Measurements from ENCODE around the gene ILKAP. TPM values are rescaled to one million over a fixed set of nuclear protein-coding genes. Genes with fewer than 3 reads are reported as not detected.

ILKAP gene
- total and polyA plus RNA-seq, 7 donors, result 31.8 to 66.6 (median 43.8) TPM

DNA sequence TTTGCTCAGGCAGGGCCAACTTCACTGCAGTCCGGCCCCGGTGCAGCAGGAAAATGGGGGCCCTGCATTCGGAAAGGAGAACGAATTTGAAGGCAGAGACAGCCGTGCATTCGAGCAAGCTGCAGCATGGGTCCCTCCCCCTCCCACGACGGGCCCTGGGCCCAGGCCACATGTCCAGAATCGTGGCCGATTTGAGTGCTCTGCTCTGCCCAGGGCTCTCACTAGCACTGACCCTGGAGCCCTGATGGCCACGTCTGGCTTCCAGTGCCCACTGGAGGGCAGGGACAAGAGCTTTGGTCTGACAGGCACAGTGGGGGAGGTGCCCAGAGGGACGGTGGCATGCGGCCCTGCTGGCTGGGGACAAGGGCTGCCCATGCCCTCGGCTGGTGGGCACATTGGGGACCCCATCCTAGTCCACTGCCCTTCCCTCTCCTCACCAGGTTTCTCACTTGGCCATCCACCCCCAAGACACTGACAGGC lies 79.5 kb downstream of the ILKAP start:
- Histone ChIP-seq H3K9me3 (no peaks in the 10 kb centered on the region), H3K36me3 (ENCODE audit: insufficient read depth in 1 of 2, low read depth in 1 of 2) (no peaks in the 10 kb centered on the region), H3K27me3 (ENCODE audit: insufficient read depth in 3 of 3, low read length in 2 of 3) (no peaks in the 10 kb centered on the region), H3K4me1 (no peaks in the 10 kb centered on the region), H3K27ac (no peak overlapping the region), H3K4me3 (no peak overlapping the region)
- WGBS, 3 donors, result 71 to 73% (median 72%) methylated on average over 14 of the region's 14 CpGs
- intact Hi-C loops (cut with DNase I), result no loop called here
- DNase-seq (peak; percentile 9 to 29), ATAC-seq (no peak)
- TF ChIP-seq CTCF (IDR thresholded peaks at IDR 0.05), result no peak

- DNase-seq (peak in 1 of 2 donors; percentile 41), ATAC-seq (no peak)
- Histone ChIP-seq H3K9me3 (no peaks in the 10 kb centered on the region), H3K27me3 (ENCODE audit: insufficient read depth in 3 of 3, low read length in 2 of 3) (no peaks in the 10 kb centered on the region), H3K4me1 (no peaks in the 10 kb centered on the region), H3K36me3 (ENCODE audit: insufficient read depth in 1 of 2, low read depth in 1 of 2) (no peaks in the 10 kb centered on the region), H3K27ac (no peak overlapping the region), H3K4me3 (no peak overlapping the region)
- no peak for TF ChIP-seq CTCF (IDR thresholded peaks at IDR 0.05)
- intact Hi-C loops (cut with DNase I), result no loop called here
- WGBS, 3 donors, result 82 to 85% (median 82%) methylated on average over 22 of the region's 22 CpGs
Observed at GRCh38 chr2:238123218-238123971, 80.1 kb downstream of the ILKAP start.

- H3K9me3 ChIP-seq, result no peaks in the 10 kb centered on the region
- H3K27me3 ChIP-seq (ENCODE audit: insufficient read depth in 3 of 3, low read length in 2 of 3), result no peaks in the 10 kb centered on the region
- DNase-seq (peak; percentile 8 to 48), ATAC-seq (no peak)
- no peak overlapping the region for H3K4me3 ChIP-seq
- no peaks in the 10 kb centered on the region for H3K36me3 ChIP-seq (ENCODE audit: insufficient read depth in 1 of 2, low read depth in 1 of 2)
- H3K4me1 ChIP-seq, result no peaks in the 10 kb centered on the region
- no peak for TF ChIP-seq CTCF (IDR thresholded peaks at IDR 0.05)
- 84 to 88% (median 85%) methylated on average over 29 of the region's 29 CpGs for WGBS, 3 donors
- intact Hi-C loops (cut with DNase I), result no loop called here
- H3K27ac ChIP-seq, result no peak overlapping the region
Observed at GRCh38 chr2:238122287-238123217, 80.9 kb downstream of the ILKAP start.

GRCh38 chr2:238121511-238122286 lies 81.8 kb downstream of the ILKAP start:
- DNase-seq (peak in 1 of 2 donors; percentile 44), ATAC-seq (no peak)
- H3K27ac ChIP-seq, result no peak overlapping the region
- H3K4me1 ChIP-seq, result no peaks in the 10 kb centered on the region
- H3K36me3 ChIP-seq (ENCODE audit: insufficient read depth in 1 of 2, low read depth in 1 of 2), result no peaks in the 10 kb centered on the region
- no peaks in the 10 kb centered on the region for H3K27me3 ChIP-seq (ENCODE audit: insufficient read depth in 3 of 3, low read length in 2 of 3)
- intact Hi-C loops (cut with DNase I), result no loop called here
- 87 to 91% (median 89%) methylated on average over 27 of the region's 27 CpGs for WGBS, 3 donors
- no peak overlapping the region for H3K4me3 ChIP-seq
- H3K9me3 ChIP-seq, result no peaks in the 10 kb centered on the region
- TF ChIP-seq CTCF (IDR thresholded peaks at IDR 0.05), result no peak

Data from psoas muscle (tissue), 8 donors.